Ovary (tissue), 9 donors: Measurements from ENCODE around the gene IRF6. TPM values are rescaled to one million over a fixed set of nuclear protein-coding genes. Genes with fewer than 3 reads are reported as not detected.

Experiments
- DNase-seq, 5 donors: peaks; one replicate each; pipeline ENCODE4 v3.0.0-alpha.2; 2019 to 2020
- H3K27ac ChIP-seq, 2 donors: fragments of 200-600 bp; one replicate each; pipeline versions ENCODE4 v1.5.1 to v1.8.0; 2019 to 2022
- H3K27me3 ChIP-seq: fragments of 200-600 bp; one replicate; pipeline ENCODE4 v1.8.0; 2022
- H3K36me3 ChIP-seq: fragments of 200-600 bp; sonication (generic); one replicate; pipeline ENCODE4 v1.5.1; 2019
- H3K4me1 ChIP-seq: one replicate; pipeline ENCODE4 v1.8.1; 2013; ENCODE audit warnings: mild to moderate bottlenecking, moderate library complexity; ENCODE audit not compliant: insufficient read depth
- H3K4me3 ChIP-seq: fragments of 200-600 bp; sonication (generic); one replicate; pipeline ENCODE4 v1.5.1; 2017
- H3K9me3 ChIP-seq, 2 donors: fragments of 200-600 bp in 1 of 2; sonication (generic) in 1 of 2; one replicate each; pipeline versions ENCODE4 v1.5.1 to v1.8.1; 2013 to 2019; ENCODE audit warnings: mild to moderate bottlenecking in 1 of 2, moderate library complexity in 1 of 2
- CTCF ChIP-seq, 3 donors: fragments of 450-650 bp in 2 of 3; fragments of 200-600 bp in 1 of 3; IDR thresholded peaks; one replicate each; pipeline versions ENCODE4 v1.5.1 to v1.8.0; 2016 to 2022; ENCODE audit warnings: antibody characterized with exemption in 3 of 3, mild to moderate bottlenecking in 1 of 3
- EP300 ChIP-seq: sonication (generic); formaldehyde crosslinking; IDR thresholded peaks from one replicate; pipeline ENCODE4 v1.6.1; 2017; ENCODE audit warnings: antibody characterized with exemption
- POLR2A ChIP-seq: fragments of 450-650 bp; IDR thresholded peaks from one replicate; pipeline ENCODE4 v1.6.1; 2017; ENCODE audit warnings: antibody characterized with exemption, mild to moderate bottlenecking, moderate library complexity
- WGBS, 3 donors: extraction: QIAGEN DNeasy Blood & Tissue Kit in 1 of 3; methylation state at CpG; one replicate each; pipeline versions ENCODE4 v1.1.5 to v1.1.7; 2013 to 2017; 5-methylcytosine and 5-hydroxymethylcytosine counted together
- intact Hi-C, 4 donors: fragments of 100-400 bp; cut with DNase I; formaldehyde crosslinking; loops; one replicate each; pipeline versions ENCODE4 v1.11.0 to v1.15.1; 2022 to 2023
- polyA plus RNA-seq, 2 donors: library from polyadenylated mRNA; stranded (reverse); fragments of 200-250 nt in 1 of 2; fragments of 350-450 nt in 1 of 2; fragmentation: Illumina TruSeq in 1 of 2; extraction: RNeasy Lipid Tissue Mini Kit (QIAGEN cat#74804) in 1 of 2; gene quantifications; one replicate each; pipeline ENCODE4 v1.2.3, GENCODE V29; 2013 to 2014
- total RNA-seq, 7 donors: library from RNA; depleted of rRNA in 2 of 7; stranded (reverse); fragments of >200 nt in 2 of 7; fragmentation: NEBNext Ultra II Directional in 3 of 7; extraction: Animal tissue kit (Norgen Biotek cat#: 25700) in 3 of 7; gene quantifications; one replicate each; pipeline versions ENCODE4 v1.1.0 to v1.2.4, GENCODE V29; 2016 to 2023
- donor health status: DM: no; HTN: no; CAD: no; lungs with moderate emphysema.
- donor health status: DM: no; HTN: no; CAD: no.
- donor health status: Bipolar disorder and iron deficiency.
- donor health status: DM: yes; HTN: yes; CAD: no.
- donor health status: DM: no; HTN: no; CAD: no.
- donor health status: DM: yes; HTN: yes; CAD: no.

Gene IRF6
- total and polyA plus RNA-seq, 9 donors: 0.80 to 24.2 (median 5.0) TPM

- no peaks in the 10 kb centered on the region for H3K27me3 ChIP-seq
- DNase-seq: no peak
- H3K36me3 ChIP-seq: no peaks in the 10 kb centered on the region
- 70 to 74% (median 73%) methylated on average over 10 of the region's 10 CpGs for WGBS, 3 donors
- no peak within 1 kb of the TSS for H3K27ac ChIP-seq
- no peaks in the 10 kb centered on the region for H3K9me3 ChIP-seq
- no peak for TF ChIP-seq EP300
- no peak for TF ChIP-seq CTCF (IDR thresholded peaks at IDR 0.05)
- H3K4me3 ChIP-seq: no peak within 1 kb of the TSS
- intact Hi-C loops: loop anchor here in 1 of 4 donors (5.0 kb wide), 1 partner anchor 184 kb away; no protein-coding TSS in a partner anchor
- no peaks in the 10 kb centered on the region for H3K4me1 ChIP-seq
Measured at GRCh38 chr1:209755926-209756614, 49.9 kb downstream of the IRF6 start, which contains the start of gene TRAF3IP3. Gene TRAF3IP3 (plus strand): TSS chr1:209756053. CDS start chr1:209760040, 3,987 bp downstream.

GRCh38 chr1:209755256-209755655, 50.7 kb downstream of the IRF6 start:
- no peaks in the 10 kb centered on the region for H3K36me3 ChIP-seq
- H3K4me1 ChIP-seq: no peaks in the 10 kb centered on the region
- no peak for DNase-seq
- TF ChIP-seq CTCF (IDR thresholded peaks at IDR 0.05) (no peak), POLR2A (no peak), EP300 (no peak)
- no peak overlapping the region for H3K27ac ChIP-seq
- intact Hi-C loops: loop anchor here in 1 of 4 donors (5.0 kb wide), 1 partner anchor 183 kb away; no protein-coding TSS in a partner anchor
- no peaks in the 10 kb centered on the region for H3K27me3 ChIP-seq
- 80 to 84% (median 83%) methylated on average over 1 of the region's 1 CpG for WGBS, 3 donors
- no peaks in the 10 kb centered on the region for H3K9me3 ChIP-seq
- H3K4me3 ChIP-seq: no peak overlapping the region

DNA sequence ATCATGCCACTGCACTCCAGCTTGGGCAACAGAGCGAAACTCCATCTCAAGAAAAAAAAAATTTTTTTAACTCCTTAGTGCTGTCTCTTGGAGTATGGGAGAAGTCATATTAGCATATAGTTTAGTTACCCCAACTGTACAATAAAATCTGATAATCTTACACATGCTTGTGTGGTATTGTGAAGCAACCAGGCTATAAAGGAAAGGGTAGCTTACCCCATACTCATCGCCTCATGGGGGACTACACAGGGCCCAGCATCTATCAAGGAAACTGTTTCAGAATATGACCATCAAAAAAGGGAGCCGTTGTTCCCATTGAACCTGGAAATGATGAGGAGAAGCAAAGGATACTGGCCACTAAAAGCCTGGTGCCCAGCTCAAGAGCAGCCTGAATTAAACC, 53.1 kb downstream of the IRF6 start:
- no peak for DNase-seq
- no peak overlapping the region for H3K27ac ChIP-seq
- no peaks in the 10 kb centered on the region for H3K36me3 ChIP-seq
- intact Hi-C loops: loop anchor here in 1 of 4 donors (5.0 kb wide), 1 partner anchor 176 kb away; no protein-coding TSS in a partner anchor
- no peaks in the 10 kb centered on the region for H3K27me3 ChIP-seq
- no peaks in the 10 kb centered on the region for H3K9me3 ChIP-seq
- H3K4me1 ChIP-seq: no peaks in the 10 kb centered on the region
- 92 to 93% (median 93%) methylated on average over 3 of the region's 3 CpGs for WGBS, 3 donors
- H3K4me3 ChIP-seq: no peak overlapping the region
- no peak for TF ChIP-seq CTCF (IDR thresholded peaks at IDR 0.05)
- TF ChIP-seq POLR2A: no peak
- TF ChIP-seq EP300: no peak

- TF ChIP-seq EP300 (no peak), POLR2A (no peak), CTCF (IDR thresholded peaks at IDR 0.05) (no peak)
- Histone ChIP-seq H3K4me1 (peaks cover 3% of the 10 kb centered on the region), H3K36me3 (no peaks in the 10 kb centered on the region), H3K9me3 (no peaks in the 10 kb centered on the region), H3K27ac (no peak overlapping the region), H3K27me3 (no peaks in the 10 kb centered on the region), H3K4me3 (no peak overlapping the region)
- DNase-seq: no peak
- intact Hi-C loops: loop anchor here in 1 of 4 donors (5.0 kb wide), 1 partner anchor 174 kb away; no protein-coding TSS in a partner anchor
- 63 to 79% (median 69%) methylated on average over 5 of the region's 5 CpGs for WGBS, 3 donors
Measured at GRCh38 chr1:209751627-209752231, 54.2 kb downstream of the IRF6 start.
